Lower lobe of right lung (tissue), 2 donors: ENCODE results near the gene PIKFYVE. TPM values are rescaled to one million over a fixed set of nuclear protein-coding genes. Genes with fewer than 3 reads are reported as not detected.
"Not testable (repeated sequence)": the region's sequence is repeated elsewhere in the genome, so short reads cannot be mapped to it uniquely, and the experiment has no call there.

Experiments used
- ATAC-seq, 2 donors: fragments of 200-7000 bp; cut with Tn5 transposase; one replicate each; pipeline ENCODE4 v1.9.1; 2020 to 2022; ENCODE audit warnings: mild to moderate bottlenecking in 2 of 2, moderate library complexity in 2 of 2
- DNase-seq: peaks from one replicate; pipeline ENCODE4 v3.0.0-alpha.2; 2020
- H3K27ac ChIP-seq: fragments of 200-600 bp; one replicate; pipeline ENCODE4 v1.8.0; 2022
- H3K27me3 ChIP-seq: fragments of 200-600 bp; one replicate; pipeline ENCODE4 v1.8.0; 2022; ENCODE audit warnings: low read depth
- H3K36me3 ChIP-seq: fragments of 200-600 bp; one replicate; pipeline ENCODE4 v1.8.0; 2022; ENCODE audit warnings: mild to moderate bottlenecking
- H3K4me1 ChIP-seq: fragments of 200-600 bp; one replicate; pipeline ENCODE4 v1.8.0; 2022
- H3K4me3 ChIP-seq: fragments of 200-600 bp; one replicate; pipeline ENCODE4 v1.8.0; 2022; ENCODE audit warnings: mild to moderate bottlenecking
- H3K9me3 ChIP-seq: fragments of 200-600 bp; one replicate; pipeline ENCODE4 v1.8.0; 2022
- CTCF ChIP-seq: fragments of 200-600 bp; IDR thresholded peaks from one replicate; pipeline ENCODE4 v1.8.0; 2022; ENCODE audit warnings: antibody characterized with exemption, mild to moderate bottlenecking
- intact Hi-C: fragments of 100-400 bp; cut with DNase I; formaldehyde crosslinking; loops from one replicate; pipeline ENCODE4 v1.11.0; 2022
- long read RNA-seq: library from polyadenylated mRNA; unstranded; transcript quantifications from one replicate; pipeline ENCODE4 v2.0.0, GENCODE V29; 2021
- total RNA-seq: library from RNA; stranded (reverse); fragmentation: NEBNext Ultra II Directional; extraction: Animal tissue kit (Norgen Biotek cat#: 25700); gene quantifications from one replicate; pipeline ENCODE4 v1.2.1, GENCODE V29; 2021
- donor health status: DM: no; HTN: yes; CAD: no; lungs with severe emphysema.

Gene PIKFYVE
- 27.8 TPM for total RNA-seq
- long read RNA-seq, partial matches to known transcripts, result 9 of 12 reads
- long read RNA-seq, other reads (novel, unspliced or antisense), result 3 of 12 reads

GRCh38 chr2:208265801-208266552, at the start of gene PIKFYVE:
Gene PIKFYVE (plus strand): TSS chr2:208266255. CDS start chr2:208271520, 5,265 bp downstream.
- peak; percentile 98 to 99 for ATAC-seq
- Histone ChIP-seq H3K4me1 (peaks cover 36% of the 10 kb centered on the region), H3K27me3 (no peaks in the 10 kb centered on the region), H3K4me3 (peak within 1 kb of the TSS; percentile 70), H3K9me3 (no peaks in the 10 kb centered on the region), H3K36me3 (no peaks in the 10 kb centered on the region), H3K27ac (peak within 1 kb of the TSS; percentile 93)
- peak; percentile 96 for DNase-seq
- no peak for TF ChIP-seq CTCF
- intact Hi-C loops, result no loop called here

GRCh38 chr2:208221873-208222272, 44.2 kb upstream of the PIKFYVE start:
- H3K4me3 ChIP-seq, DNase-seq, H3K4me1 ChIP-seq, H3K36me3 ChIP-seq, H3K27ac ChIP-seq, ATAC-seq, H3K27me3 ChIP-seq, H3K9me3 ChIP-seq, intact Hi-C loops: not testable (repeated sequence)

GRCh38 chr2:208222351-208222750, 43.7 kb upstream of the PIKFYVE start:
- ATAC-seq (no peak), DNase-seq (no peak)
- Histone ChIP-seq H3K36me3 (no peaks in the 10 kb centered on the region), H3K27ac (no peak overlapping the region), H3K9me3 (no peaks in the 10 kb centered on the region), H3K4me1 (no peaks in the 10 kb centered on the region), H3K4me3 (no peak overlapping the region), H3K27me3 (no peaks in the 10 kb centered on the region)
- no peak for TF ChIP-seq CTCF
- intact Hi-C loops, result no loop called here

- H3K27ac ChIP-seq, result no peak overlapping the region
- DNase-seq (no peak), ATAC-seq (no peak)
- intact Hi-C loops, result no loop called here
- H3K4me3 ChIP-seq, result no peak overlapping the region
- no peak for TF ChIP-seq CTCF
- no peaks in the 10 kb centered on the region for H3K9me3 ChIP-seq
- no peaks in the 10 kb centered on the region for H3K4me1 ChIP-seq
- H3K36me3 ChIP-seq, result no peaks in the 10 kb centered on the region
- H3K27me3 ChIP-seq, result no peaks in the 10 kb centered on the region
Measured at GRCh38 chr2:208224802-208225201, 41.3 kb upstream of the PIKFYVE start.

- intact Hi-C loops, result no loop called here
- no peak for DNase-seq
- H3K9me3 ChIP-seq, result peaks cover 4% of the 10 kb centered on the region
Measured at GRCh38 chr2:208227581-208228232, 38.3 kb upstream of the PIKFYVE start.

More at GRCh38 chr2:208227581-208228232, 38.3 kb upstream of the PIKFYVE start:
- Histone ChIP-seq H3K36me3 (no peaks in the 10 kb centered on the region), H3K27me3 (no peaks in the 10 kb centered on the region), H3K4me3 (no peak overlapping the region), H3K4me1 (no peaks in the 10 kb centered on the region), H3K27ac (no peak overlapping the region)
- peak; percentile 24 to 48 for ATAC-seq
- TF ChIP-seq CTCF, result no peak
